NT2/D1 (cell line): ENCODE data around the gene INTS1.

Source experiments
- DNase-seq: peaks from one replicate; pipeline ENCODE4 v3.0.0-alpha.2; 2011; ENCODE audit warnings: low read depth, low spot score
- H3K27me3 ChIP-seq: 2 replicates; pipeline ENCODE4 v1.6.0; 2011; ENCODE audit warnings: mild to moderate bottlenecking; ENCODE audit not compliant: insufficient read length, insufficient read depth
- H3K36me3 ChIP-seq: 2 replicates; pipeline ENCODE4 v1.6.1; 2011; ENCODE audit warnings: mild to moderate bottlenecking, low read length, mixed read lengths; ENCODE audit not compliant: insufficient read depth, insufficient read length
- H3K4me1 ChIP-seq: 2 replicates; pipeline ENCODE4 v1.5.1; 2011; ENCODE audit not compliant: insufficient read depth, insufficient read length
- H3K4me3 ChIP-seq: 2 replicates; pipeline ENCODE4 v1.5.1; 2011; ENCODE audit warnings: low read depth; ENCODE audit not compliant: insufficient read length
- H3K9ac ChIP-seq: 2 replicates; pipeline ENCODE4 v1.6.0; 2011; ENCODE audit warnings: low read depth; ENCODE audit not compliant: insufficient read length
- H3K9me3 ChIP-seq: 2 replicates; pipeline ENCODE4 v1.5.1; 2011; ENCODE audit warnings: mild to moderate bottlenecking, low read length; ENCODE audit not compliant: insufficient read depth
- SUZ12 ChIP-seq: IDR thresholded peaks from 2 replicates; pipeline ENCODE4 v1.6.1; 2011; ENCODE audit not compliant: insufficient read length, insufficient read depth; ENCODE audit errors: extremely low read depth
- YY1 ChIP-seq: IDR thresholded peaks from 2 replicates; pipeline ENCODE4 v1.6.1; 2011; ENCODE audit not compliant: insufficient read length, insufficient read depth
- ZNF274 ChIP-seq: IDR thresholded peaks from 2 replicates; pipeline ENCODE4 v1.6.1; 2011; ENCODE audit warnings: mild to moderate bottlenecking, low read depth, low read length

The INTS1 gene

GRCh38 chr7:1514995-1515401, 10.8 kb upstream of the INTS1 start:
- Histone ChIP-seq H3K36me3 (no peaks in the 10 kb centered on the region), H3K4me1 (peaks cover 15% of the 10 kb centered on the region), H3K9ac (no peak overlapping the region), H3K9me3 (peaks cover 7% of the 10 kb centered on the region), H3K4me3 (no peak overlapping the region), H3K27me3 (no peaks in the 10 kb centered on the region)
- TF ChIP-seq ZNF274 (no peak), SUZ12 (no peak), YY1 (no peak)
- no peak for DNase-seq

GRCh38 chr7:1514407-1514806, 10.2 kb upstream of the INTS1 start:
- no peak for TF ChIP-seq ZNF274
- TF ChIP-seq SUZ12 = no peak
- no peak for TF ChIP-seq YY1
- no peaks in the 10 kb centered on the region for H3K36me3 ChIP-seq
- H3K4me3 ChIP-seq = no peak overlapping the region
- no peaks in the 10 kb centered on the region for H3K27me3 ChIP-seq
- no peak for DNase-seq
- peaks cover 7% of the 10 kb centered on the region for H3K9me3 ChIP-seq
- H3K4me1 ChIP-seq = peaks cover 15% of the 10 kb centered on the region
- no peak overlapping the region for H3K9ac ChIP-seq

- TF ChIP-seq YY1 (no peak), ZNF274 (no peak), SUZ12 (no peak)
- Histone ChIP-seq H3K9ac (no peak overlapping the region), H3K4me3 (no peak overlapping the region), H3K4me1 (peaks cover 15% of the 10 kb centered on the region), H3K36me3 (no peaks in the 10 kb centered on the region), H3K9me3 (peaks cover 2% of the 10 kb centered on the region), H3K27me3 (no peaks in the 10 kb centered on the region)
- DNase-seq = no peak
Measured at GRCh38 chr7:1513657-1514095, 9.5 kb upstream of the INTS1 start.

GRCh38 chr7:1512781-1513656, 8.8 kb upstream of the INTS1 start:
- no peaks in the 10 kb centered on the region for H3K27me3 ChIP-seq
- TF ChIP-seq ZNF274 (no peak), YY1 (no peak), SUZ12 (no peak)
- DNase-seq = no peak
- H3K4me1 ChIP-seq = peaks cover 15% of the 10 kb centered on the region
- no peak overlapping the region for H3K4me3 ChIP-seq
- no peak overlapping the region for H3K9ac ChIP-seq
- no peaks in the 10 kb centered on the region for H3K9me3 ChIP-seq
- no peaks in the 10 kb centered on the region for H3K36me3 ChIP-seq

DNA sequence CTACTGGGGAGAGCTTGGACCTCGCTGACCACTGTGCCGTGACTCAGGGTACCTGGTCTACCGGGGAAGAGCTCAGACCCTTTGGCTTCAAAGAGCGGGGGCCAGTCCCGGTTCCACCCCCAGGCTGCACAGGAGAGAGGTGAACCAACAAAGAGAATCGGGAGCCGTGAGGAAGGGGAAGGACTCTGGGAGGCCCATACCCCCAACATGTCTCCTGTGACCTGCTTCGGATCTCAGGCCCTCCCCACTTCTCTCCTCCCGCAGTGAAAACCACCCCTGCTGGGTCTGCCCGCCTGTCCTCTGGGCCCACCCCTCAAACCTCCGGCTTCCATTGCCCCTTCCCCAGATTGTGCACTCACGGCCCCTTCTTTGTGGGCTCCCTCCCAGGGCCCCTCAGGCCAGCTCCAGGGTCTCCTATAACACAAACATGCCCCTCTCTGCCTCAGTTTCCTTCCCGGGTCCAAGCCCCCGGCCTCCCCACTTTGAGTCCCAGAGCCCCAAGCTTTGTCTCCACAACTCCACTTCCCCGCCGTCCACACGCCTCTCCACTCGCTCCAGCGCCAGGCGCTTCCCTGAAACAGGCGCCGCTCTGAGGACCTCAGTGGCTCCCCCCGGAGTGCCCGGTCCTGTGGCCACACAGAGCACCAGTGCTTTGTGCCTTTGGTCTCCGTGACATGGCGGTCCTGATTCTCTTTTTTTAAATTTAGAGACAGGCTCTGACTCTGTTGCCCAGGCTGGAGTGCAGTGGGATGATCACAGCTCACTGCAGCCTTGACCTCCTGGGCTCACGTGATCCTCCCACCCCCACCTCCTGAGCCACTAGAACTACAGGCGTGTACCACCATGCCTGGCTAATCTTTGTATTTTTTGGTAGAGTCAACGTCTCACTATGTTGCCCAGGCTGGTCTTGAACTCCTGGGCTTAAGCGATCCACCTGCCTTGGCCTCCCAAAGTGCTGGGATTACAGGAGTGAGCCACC, 7.5 kb upstream of the INTS1 start:
- Histone ChIP-seq H3K27me3 (no peaks in the 10 kb centered on the region), H3K9me3 (no peaks in the 10 kb centered on the region), H3K9ac (no peak overlapping the region), H3K4me1 (peaks cover 16% of the 10 kb centered on the region), H3K36me3 (no peaks in the 10 kb centered on the region), H3K4me3 (no peak overlapping the region)
- no peak for DNase-seq
- TF ChIP-seq ZNF274 = no peak
- no peak for TF ChIP-seq SUZ12
- no peak for TF ChIP-seq YY1

DNA sequence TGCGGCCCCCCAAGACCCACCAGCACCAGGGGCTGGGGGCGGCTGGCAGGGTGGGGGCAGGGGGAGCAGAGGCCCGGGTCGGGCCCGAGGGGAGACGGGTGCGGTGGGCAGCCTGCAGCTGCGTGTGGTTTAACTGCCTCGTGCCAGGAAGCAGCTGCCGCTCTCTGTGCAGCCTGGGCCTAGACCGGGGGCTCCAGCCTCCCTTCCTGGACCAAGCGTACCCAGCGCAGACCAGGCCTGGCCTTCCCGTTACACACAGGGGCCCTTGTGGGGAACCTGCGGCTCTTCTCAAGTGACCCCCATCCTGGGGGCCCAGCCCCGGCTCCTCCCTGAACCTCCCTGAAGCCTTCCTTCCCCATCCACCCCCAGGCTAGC, 6.6 kb upstream of the INTS1 start:
- Histone ChIP-seq H3K27me3 (no peaks in the 10 kb centered on the region), H3K4me1 (peaks cover 15% of the 10 kb centered on the region), H3K9me3 (no peaks in the 10 kb centered on the region), H3K36me3 (no peaks in the 10 kb centered on the region), H3K9ac (no peak overlapping the region), H3K4me3 (no peak overlapping the region)
- DNase-seq = no peak
- TF ChIP-seq SUZ12 = no peak
- no peak for TF ChIP-seq ZNF274
- TF ChIP-seq YY1 = no peak

DNA sequence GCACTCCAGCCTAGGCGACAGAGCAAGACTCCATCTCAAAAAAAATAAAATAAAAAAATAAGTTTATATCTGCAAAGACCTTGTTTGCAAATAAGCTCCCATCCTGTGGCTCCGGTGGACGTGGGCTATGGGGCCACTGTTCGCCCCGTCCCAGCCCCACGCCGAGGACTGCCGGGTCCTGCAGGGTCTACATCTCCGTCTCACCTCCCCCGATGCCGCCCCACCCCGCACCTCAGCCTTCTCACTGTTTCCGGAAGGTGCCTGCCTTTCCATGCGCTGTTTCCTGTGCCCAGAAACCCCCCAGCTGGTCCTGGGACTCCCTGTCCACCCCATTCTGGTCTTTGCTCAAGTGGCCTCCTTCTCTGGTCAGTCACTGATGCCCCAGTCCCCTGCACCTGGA, 5.0 kb upstream of the INTS1 start:
- TF ChIP-seq SUZ12 = no peak
- TF ChIP-seq ZNF274 = no peak
- TF ChIP-seq YY1 = no peak
- Histone ChIP-seq H3K36me3 (no peaks in the 10 kb centered on the region), H3K27me3 (no peaks in the 10 kb centered on the region), H3K4me1 (peaks cover 15% of the 10 kb centered on the region), H3K9me3 (no peaks in the 10 kb centered on the region), H3K4me3 (no peak overlapping the region), H3K9ac (no peak overlapping the region)
- no peak for DNase-seq
